Measurements from ENCODE around the gene TAB2.
"Not testable (repeated sequence)": the region's sequence is repeated elsewhere in the genome, so short reads cannot be mapped to it uniquely, and the experiment has no call there.

TAB2 gene

DNA sequence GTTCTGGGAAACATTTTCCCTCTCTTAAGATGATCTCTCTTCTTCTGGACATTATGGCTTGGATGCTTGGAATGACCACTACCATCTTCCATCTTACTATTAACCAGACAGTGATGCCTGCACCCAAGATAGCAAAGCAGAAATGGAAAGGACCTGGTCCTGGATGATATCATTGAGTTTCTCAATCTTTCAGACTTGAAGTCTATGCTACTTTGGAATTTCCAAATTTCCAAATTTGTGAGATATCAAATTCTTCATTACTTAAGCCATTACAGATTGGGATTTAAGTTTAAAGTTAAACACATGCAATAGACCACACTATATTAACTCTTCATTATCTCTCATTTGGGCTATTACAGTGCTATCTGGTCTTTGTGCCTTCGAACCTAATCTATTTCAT is 3.7 kb upstream of the TAB2 start:
- no peak for DNase-seq

DNA sequence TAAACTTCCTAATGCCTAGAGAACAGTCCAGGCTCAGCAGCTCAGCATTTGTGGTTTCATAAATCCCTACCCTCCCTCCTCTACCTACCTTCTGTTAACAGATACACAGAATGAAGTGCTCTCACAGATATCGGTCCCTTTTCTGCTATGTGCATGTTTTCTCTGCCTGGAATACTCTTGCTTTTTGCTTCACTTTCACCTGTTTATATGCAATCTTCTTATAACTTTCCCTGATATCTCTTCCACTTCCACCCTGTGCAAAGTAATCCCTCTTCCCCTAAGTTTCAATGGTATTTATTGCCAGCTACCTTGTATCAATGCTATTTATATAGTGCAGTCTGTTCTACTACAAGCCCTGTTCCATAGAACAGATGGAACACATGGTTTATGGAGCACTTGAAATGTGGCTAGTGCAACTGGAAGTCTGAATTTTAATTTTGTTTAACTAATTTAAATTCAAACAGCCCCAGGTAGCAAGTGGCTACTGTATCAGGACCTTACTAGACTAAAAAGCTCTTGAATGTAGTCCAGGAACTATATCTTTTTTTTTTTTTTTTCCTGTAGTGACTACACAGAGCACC is 3.1 kb upstream of the TAB2 start:
- no peak for DNase-seq

DNA sequence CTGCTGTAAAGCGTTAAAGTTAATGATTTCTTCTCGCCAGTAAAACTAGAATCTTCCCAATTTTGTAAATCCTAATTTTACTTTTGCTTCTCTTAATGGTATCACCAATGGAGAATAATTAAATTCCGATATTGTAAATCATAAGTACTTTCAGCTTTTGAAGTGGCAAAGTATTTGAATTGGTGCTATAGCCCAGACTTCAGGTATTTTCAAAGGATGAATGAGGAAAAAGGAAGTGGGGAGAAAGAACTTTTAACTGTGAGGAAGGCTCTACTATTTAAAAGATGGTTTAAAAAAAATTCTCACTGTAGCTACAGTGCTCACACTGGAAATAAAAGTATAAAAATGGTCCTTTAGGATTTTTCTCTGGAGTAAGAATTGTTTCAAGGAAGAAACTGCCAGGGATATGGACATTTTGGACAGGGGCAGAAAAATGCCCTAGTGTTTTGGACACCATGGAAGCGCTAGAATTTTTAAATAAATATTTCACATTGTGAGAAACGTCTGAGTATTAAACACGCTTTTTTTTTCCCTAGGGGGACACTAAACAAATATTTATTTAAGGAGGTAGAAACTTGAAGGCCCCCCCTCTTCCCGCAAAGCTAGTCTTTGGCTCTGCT is 1.3 kb upstream of the TAB2 start:
- DNase-seq, result no peak

DNA sequence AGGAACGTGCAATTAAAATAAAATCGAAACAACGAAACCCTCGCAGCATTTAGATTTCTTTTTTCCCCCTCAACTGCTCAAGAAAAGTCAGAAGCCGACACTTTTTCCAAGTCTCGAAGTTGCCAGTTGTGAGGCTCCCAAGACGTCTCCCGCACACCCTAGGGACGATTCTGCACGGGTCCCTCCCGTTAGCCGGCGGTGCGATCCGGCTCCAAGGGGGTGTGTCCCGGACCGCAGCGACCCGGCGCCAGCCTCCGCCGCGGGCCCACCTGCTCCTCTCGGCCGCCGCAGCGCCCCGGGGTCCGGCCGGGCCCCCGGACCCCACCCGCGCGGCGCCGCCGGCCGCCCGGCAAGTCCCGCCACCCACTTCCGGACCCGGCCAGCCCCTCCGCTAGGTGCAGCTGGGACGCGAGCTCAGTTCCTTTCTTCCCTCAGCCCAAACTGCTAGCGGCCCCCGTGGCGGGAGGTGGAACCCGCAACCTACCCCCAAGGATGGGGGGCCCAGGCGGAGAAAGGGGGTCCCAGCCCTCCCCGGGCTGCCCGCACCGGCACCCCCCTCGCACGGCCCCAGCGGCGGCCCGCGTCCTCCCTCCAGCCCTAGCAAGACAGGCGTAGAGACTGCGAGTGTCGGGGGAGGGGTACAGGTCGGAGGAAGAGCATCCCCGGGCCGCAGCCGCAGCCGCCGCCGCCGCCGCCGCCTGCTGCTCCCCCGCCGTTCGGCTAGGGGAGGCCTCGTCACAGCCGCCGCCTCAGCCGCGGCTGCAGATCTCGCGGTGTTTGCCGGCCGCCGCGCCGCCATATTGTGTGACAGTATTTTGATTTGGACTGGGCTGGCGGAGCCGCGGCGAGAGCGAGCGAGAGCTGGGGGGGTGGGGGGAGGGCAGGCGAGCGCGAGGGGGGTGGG is 520 bp upstream of the TAB2 start:
- DNase-seq, result peak; percentile 29

DNA sequence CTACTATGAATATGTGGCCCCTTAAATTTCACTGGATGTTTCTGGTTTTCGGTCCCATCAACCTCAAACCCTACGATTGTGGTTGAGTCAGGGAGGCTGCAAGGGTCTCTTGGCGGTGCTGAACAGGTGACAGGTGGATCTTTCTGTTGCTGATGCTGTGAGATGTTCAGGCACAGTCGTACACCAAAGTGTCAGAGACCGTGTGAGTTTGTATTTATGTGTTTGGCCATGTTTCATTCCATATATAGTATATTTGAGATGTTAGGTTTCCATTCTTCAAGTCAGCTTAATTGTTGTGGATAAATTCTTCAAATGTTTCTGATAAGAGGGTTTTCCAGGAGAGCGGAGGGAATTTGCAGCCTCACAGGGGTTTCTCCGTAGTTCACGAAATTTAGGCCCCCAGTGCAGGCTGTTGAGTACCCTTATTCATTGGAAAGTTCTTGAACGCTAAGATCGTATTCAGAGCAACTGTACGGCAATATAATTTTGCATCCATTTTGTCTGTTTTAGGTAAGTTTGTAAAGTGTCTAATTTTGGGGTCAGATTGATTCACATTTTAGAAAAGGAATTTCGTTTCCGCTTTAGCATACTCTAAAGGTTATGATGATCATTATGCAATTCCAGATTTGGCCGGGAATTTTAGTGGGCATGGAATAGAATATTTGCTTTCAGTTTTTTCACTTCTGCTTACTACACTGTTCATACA is 1.2 kb downstream of the TAB2 start:
- no peak for DNase-seq

DNA sequence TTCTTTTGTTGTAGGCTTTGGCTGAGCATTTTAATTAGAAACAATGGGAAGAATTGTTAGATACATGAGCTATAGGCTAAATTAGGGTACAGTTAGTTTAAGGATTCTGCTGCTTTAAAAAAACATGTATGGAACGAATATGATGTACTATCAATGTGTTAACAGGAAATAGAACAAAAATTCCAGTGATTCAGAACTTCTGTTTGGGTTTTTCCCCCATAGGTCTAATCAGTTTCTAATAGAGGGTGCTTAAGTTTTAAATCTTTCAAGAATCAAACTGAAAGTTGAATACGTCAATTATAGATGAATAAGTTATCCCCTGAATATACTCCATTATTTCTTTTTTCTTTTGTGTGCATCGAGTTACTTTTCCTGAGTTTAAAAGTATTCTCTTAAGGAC is 1.9 kb downstream of the TAB2 start:
- DNase-seq, result no peak

DNA sequence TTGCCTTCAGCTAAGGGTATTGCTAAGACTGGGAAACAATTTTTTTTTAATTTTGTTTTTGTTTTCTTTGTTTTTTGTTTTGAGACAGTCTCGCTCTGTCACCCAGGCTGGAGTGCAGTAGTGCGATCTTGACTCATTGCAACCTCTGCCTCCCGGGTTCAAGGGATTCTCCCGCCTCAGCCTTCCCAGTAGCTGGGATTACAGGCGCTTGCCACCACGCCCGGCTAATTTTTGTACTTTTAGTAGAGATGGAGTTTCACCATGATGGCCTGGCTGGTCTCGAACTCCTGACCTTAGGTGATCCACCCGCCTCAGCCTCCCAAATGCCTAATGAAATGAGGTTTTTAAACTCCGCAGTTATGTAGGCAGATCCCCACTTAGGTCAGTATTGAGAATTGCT is 2.5 kb downstream of the TAB2 start:
- not testable (repeated sequence) for DNase-seq

DNA sequence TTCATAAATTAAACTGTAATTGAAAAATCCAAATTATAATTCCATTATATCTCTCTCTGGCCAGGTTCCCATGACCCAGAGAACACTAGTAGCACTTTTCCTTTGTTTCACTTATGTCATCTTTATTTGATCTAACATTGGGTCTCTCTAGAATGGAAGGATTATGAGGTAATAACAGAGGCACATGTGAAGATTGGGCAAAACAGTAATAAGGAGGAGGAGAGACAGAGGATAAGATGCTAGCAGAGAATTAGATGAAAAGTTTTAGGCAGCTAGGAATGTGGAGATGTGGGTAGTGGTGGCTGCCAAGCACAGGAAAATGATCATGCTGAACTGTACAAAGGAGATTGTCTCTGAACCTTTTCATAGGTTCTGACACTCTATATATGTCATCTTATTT is 3.3 kb downstream of the TAB2 start:
- no peak for DNase-seq

DNA sequence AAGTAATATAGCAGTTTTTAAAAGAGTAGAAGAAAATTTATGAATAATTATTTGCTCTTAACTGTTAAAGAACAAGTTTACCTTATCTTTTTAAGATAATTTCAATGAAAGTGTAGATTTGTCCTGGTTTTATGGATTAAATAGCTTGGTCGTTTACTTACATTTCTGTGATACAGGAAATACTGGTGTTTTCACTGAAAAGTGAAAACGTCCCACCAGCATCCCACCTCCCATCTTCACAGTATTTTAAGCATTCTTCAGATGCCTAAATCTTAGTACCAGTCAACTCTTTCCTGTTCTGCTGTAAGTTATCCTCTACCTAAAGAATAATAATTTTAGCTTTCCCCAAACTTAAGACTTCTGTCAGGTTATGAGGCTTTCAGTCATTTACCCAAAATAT is 5.8 kb downstream of the TAB2 start:
- DNase-seq, result no peak

DNA sequence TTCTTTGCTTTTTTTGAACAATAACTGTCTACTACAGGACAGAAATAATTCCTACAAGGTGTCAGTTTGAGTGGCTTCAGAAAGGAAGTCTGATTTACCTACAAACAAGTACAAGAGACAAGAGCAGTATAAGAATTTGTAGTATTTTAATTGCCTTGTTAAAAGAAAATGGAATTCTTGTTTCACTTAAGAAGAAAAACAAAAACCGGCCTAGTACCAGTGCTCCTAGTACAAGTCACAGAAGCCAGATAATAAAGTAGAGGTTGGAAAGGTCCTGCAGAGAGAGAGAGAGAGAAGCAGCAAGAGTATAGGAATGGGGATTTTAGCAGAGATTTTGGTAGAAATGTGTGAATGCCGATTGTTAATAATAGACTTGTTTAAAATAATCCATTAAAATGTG is 6.4 kb downstream of the TAB2 start:
- no peak for DNase-seq

DNA sequence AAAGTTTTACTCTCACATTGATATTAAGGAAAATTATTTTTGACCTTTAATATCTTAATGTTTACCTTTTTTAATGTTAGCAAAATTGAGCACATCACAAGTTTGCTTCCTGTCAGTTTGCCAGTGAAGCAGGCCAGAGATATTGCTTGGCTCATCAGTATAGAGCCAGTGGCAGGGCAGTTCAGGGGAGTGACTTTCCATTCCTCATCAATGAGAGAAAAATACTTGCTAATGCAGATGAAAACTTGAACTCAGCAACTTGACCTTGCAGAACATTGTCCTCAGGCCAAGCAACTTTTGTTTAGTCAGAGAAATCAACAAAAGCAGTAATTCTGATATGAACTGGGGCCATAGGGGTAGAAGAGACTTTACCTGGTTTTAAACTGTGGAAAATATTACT is 6.9 kb downstream of the TAB2 start:
- DNase-seq, result no peak

DNA sequence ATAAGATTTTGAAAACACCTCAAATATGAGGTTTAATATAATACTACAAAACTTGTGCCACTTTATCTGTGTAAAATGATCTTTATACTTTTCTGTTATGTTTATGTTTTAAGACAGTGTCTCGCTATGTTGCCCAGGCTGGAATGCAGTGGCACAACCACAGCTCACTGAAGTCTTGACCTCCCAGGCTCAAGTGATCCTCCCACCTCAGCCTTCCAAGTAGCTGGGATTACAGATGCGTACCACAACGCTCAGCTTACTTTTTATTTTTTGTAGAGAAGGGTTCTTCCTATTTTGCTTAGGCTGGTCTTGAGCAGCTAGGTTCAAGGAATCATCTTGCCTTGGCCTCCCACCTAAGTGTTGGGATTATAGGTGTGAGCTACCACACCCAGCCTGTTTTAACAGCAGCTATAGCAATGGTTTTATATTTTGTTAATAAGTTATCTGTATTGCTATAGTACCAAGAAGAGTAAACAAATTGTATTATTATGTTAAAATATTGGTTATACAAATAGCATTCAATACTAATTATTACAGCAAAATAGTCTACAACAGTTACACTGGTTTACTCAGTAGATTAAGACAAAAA is 8.2 kb downstream of the TAB2 start:
- no peak for DNase-seq

DNA sequence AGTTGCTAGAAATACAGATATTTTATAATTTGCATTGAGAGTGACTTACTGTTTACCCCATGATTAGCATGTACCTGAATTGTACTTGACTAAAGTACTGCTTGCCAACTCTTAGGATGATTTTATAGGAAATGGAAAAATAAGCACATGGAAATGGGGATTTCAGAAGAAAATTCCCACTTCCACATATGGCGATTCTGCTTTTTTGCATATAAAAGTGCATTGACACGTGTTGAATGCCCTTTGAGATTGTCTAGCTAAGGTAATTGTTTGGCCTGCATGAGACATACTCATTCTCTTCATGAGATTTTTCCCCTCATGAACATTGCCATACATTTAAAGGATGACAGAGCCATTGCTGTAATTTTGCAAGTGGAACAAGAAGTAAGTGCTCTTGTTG is 10.1 kb downstream of the TAB2 start:
- DNase-seq, result no peak

DNA sequence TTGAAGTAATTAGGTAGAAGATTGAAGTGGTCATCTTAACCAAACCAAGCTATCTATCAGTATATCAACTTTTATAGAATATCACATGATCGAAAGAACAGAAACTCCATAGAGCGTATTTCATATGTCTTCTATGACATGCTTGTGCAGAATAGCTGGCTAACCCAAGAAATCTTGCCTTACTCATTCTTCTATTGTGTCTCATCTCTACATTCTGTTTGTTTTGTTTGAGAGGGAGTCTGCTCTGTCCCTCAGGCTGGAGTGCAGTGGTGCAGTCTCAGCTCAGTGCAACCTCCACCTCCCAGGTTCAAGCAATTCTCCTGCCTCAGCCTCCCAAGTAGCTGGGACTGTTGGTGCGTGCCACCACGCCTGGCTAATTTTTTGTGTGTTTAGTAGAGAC is 10.6 kb downstream of the TAB2 start:
- DNase-seq, result no peak

DNA sequence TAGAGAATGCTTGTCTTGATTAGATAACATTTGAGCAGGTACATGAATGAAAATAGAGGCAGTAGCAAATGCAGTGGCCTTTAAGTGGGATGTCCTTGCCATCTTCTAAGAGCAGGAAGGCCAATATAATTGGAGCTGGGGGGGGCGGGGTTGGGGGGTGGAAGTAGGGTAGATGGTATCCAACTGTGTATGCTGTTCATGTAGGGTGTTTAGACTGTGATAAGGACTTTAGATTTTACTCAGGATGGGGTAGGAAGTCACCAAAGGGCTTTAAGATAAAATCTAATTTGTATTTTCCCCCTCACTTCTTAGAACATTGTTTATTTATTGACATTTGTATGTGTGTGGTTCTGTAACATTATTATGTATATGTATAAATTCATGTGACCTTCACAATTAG is 12.0 kb downstream of the TAB2 start:
- DNase-seq, result no peak

DNA sequence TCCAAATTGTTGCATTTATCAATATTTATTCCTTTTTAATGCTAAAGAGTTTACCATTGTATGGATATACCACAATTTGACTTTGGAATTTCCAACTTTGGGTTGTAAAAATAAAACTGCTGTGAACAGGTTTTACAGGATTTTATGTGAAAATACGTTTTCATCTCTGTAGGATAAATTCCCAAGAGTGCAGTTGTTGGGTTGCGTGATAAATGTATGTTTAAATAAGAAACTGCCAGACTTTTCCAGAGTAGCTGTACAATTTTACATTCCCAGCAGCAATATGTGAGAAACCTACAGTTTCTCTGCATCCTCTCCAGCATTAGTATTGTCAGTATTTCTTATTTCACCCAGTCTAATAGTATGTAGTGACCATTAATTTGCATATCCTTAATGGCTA is 12.6 kb downstream of the TAB2 start:
- DNase-seq, result no peak

DNA sequence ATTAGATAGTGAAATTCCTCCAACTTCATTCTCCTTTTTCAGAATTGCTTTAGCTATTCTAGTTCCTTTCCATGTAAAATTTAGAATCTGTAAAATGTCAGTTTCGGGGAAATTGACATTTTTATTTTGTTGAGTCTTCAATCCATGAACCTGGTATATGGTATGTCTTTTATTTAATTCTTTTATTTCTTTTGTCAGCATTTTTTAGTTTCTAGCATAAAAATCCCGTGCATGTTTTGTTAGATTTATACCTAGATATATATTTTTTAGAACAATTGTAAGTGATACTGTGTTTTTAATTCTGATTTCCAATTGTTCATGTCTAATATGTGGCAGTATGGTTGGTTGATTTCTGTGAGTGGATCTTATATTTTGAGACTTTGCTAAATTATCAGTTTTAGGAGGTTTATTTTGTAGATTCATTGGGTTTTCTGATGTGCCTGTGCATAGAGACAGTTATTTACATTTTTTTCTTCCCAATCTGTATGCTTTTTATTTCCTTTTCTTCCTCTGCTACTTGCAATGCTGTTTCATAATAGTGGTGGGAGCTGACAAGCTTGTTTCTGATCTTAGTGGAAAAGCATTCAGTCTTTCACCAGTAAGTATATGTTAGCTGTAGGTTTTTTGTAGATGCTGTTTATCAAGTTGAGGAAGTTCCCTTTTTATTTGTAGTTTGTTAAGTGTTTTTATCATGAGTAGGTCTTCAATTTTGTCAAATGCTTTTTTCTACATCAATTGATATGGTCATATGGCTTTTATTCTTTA is 13.7 kb downstream of the TAB2 start:
- no peak for DNase-seq

DNA sequence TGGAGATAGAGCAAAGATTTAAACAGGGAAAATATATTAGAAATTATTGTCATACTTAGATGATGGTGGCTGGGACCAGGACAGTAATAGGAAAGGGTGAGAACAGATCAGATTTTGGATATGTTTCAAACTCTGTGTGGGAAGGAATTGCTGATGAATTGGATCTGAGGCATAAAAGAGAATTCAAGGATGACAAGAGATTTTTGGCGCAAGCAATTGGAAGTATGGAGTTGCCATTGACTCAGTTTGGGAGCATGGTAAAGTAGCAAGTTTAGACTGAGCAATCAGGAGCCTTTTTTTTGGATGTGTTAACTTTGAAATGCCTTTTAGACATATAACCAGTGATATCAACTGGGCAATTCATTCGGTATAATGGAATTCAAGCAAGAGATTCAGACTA is 14.4 kb downstream of the TAB2 start:
- DNase-seq, result no peak

DNA sequence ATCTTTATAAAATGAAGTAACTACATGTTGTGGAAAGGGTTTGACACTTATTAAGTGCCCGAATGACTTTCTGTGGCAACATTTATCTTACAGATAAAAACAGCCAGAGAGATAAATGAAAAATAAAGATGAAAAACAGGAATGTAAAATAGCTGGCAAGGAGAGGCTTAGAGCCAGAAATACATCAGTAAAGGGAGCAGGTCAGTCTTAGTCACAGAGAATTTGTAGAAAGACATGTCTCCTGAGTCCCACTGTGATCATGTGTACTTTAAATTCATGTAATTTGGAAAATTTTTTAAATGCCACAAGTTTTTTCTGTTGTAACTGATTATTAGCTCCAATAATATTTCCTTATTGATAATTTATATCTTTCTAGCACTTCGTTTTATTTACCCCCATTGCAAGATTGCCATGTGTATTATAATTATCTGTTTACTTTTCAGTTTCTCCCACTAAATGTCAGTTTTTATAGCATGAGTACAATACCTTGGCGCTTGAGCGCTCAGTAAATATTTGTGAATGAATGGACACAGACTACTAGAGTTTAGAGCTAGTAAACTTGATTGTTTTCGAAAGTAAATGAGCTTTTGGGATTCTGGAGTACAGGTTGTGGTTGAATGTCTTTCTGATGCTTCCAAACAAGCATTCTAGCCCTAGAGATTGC is 15.2 kb downstream of the TAB2 start:
- no peak for DNase-seq

DNA sequence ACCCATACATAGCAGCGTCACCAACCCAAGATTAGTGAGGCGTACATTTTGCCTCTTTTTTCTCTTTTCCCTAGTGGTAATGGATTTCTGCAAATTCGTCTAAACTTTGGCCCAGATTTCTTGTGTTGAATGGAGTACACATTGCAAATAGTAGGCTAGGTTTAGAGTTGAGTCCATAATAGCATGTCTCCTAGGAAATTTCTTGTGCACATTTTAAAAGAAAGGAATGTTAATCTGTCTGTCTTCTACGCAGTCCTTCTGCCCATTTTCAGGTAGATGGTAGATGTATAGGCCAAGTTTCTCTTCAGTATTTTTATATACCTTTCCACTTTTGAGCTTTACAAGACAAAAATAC is 15.7 kb downstream of the TAB2 start:
- DNase-seq, result no peak

DNA sequence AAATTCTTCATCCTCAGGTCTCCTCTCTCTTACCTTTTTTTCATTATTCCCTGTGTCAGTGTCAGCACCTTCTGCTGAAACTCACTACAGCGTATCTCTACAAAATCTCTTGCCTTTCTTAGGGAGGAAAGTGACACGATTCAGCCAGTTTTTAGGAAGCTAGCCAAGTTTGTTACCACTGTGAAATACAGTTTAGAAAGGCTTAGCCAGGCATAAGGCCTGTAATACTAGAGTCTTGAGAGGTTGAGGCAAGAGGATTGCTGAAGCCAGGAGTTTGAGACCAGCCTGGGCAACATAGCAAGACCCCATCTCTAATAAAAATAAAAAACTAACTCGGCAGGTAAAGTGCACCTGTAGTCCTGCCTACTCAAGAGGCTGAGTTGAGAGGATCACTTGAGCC is 16.7 kb downstream of the TAB2 start:
- DNase-seq, result no peak

DNA sequence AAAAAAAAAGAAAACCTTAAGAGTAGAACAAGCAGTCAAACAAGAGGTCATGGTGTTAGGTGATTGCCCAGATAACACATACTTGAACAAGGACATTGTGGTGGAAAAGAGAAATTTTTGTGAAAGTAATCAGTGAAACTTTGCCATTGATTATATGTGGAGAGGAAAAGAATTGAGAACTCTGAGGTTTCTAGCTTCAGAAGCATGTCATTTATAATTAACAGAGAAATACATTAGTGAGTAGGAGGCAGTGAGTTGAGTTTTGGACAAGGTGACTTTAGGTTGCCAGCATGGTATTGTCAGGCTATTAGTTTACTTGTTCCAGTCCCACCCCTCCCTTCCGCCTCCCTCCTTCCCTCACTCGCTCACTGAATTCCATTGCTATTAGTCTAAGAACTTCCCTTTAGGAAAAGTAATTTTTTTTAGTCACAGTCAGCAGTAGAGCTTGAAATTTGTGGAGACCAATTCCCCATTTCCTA is 17.2 kb downstream of the TAB2 start:
- DNase-seq, result no peak

Data from NCI-H187 treated with DMSO at 0.1 percent for 48 hours (cell line).